Liver (tissue), 9 donors: Measurements from ENCODE around the gene IKBKE. TPM values are rescaled to one million over a fixed set of nuclear protein-coding genes. Genes with fewer than 3 reads are reported as not detected.

ENCODE experiments used
- DNase-seq: peaks from one replicate; pipeline ENCODE4 v3.0.0-alpha.2; 2017; ENCODE audit warnings: low spot score
- H3K27ac ChIP-seq, 2 donors: one replicate each; pipeline ENCODE4 v1.7.0; 2013; ENCODE audit warnings: inconsistent platforms in 2 of 2, low read length in 2 of 2, control low read depth in 1 of 2, low read depth in 1 of 2, mild to moderate bottlenecking in 1 of 2
- H3K27me3 ChIP-seq, 4 donors: one replicate each; pipeline versions ENCODE4 v1.6.1 to v1.7.0; 2013; ENCODE audit warnings: low read length in 3 of 4, inconsistent platforms in 1 of 4, mild to moderate bottlenecking in 1 of 4, moderate library complexity in 1 of 4; ENCODE audit not compliant: control insufficient read depth in 4 of 4, insufficient read depth in 4 of 4
- H3K36me3 ChIP-seq, 4 donors: one replicate each; pipeline versions ENCODE4 v1.6.1 to v1.7.0; 2013; ENCODE audit warnings: low read length in 3 of 4, mild to moderate bottlenecking in 3 of 4, low read depth in 1 of 4, moderate library complexity in 1 of 4; ENCODE audit not compliant: control insufficient read depth in 4 of 4, insufficient read depth in 3 of 4
- H3K4me1 ChIP-seq, 4 donors: one replicate each; pipeline versions ENCODE4 v1.6.1 to v1.7.0; 2013; ENCODE audit warnings: low read length in 3 of 4, mild to moderate bottlenecking in 3 of 4, moderate library complexity in 1 of 4; ENCODE audit not compliant: control insufficient read depth in 4 of 4, insufficient read depth in 4 of 4
- H3K4me3 ChIP-seq, 3 donors: one replicate each; pipeline versions ENCODE4 v1.6.1 to v1.7.0; 2013; ENCODE audit warnings: low read length in 3 of 3, control low read depth in 1 of 3, low read depth in 1 of 3, mild to moderate bottlenecking in 1 of 3
- H3K9ac ChIP-seq, 2 donors: one replicate each; pipeline ENCODE4 v1.7.0; 2013; ENCODE audit warnings: low read length in 2 of 2, mild to moderate bottlenecking in 2 of 2, moderate library complexity in 2 of 2, control low read depth in 1 of 2, low read depth in 1 of 2
- H3K9me3 ChIP-seq, 4 donors: one replicate each; pipeline versions ENCODE4 v1.6.1 to v1.7.0; 2013; ENCODE audit warnings: low read length in 3 of 4; ENCODE audit not compliant: control insufficient read depth in 4 of 4
- FOXA1 ChIP-seq: IDR thresholded peaks from 2 replicates; pipeline ENCODE4 v1.6.1; 2016; ENCODE audit warnings: antibody characterized with exemption
- GABPA ChIP-seq, 2 donors: IDR thresholded peaks in 1 of 2; conservative IDR thresholded peaks in 1 of 2; 2 replicates each; pipeline ENCODE4 v1.6.1; 2016; ENCODE audit warnings: antibody characterized with exemption in 2 of 2, mild to moderate bottlenecking in 1 of 2, moderate library complexity in 1 of 2
- HNF4A ChIP-seq, 2 donors: conservative IDR thresholded peaks; 2 replicates each; pipeline ENCODE4 v1.6.1; 2016; ENCODE audit warnings: antibody characterized with exemption in 2 of 2, mild to moderate bottlenecking in 2 of 2
- HNF4G ChIP-seq: IDR thresholded peaks from 2 replicates; pipeline ENCODE4 v1.6.1; 2016; ENCODE audit warnings: antibody characterized with exemption
- JUND ChIP-seq, 2 donors: IDR thresholded peaks; 2 replicates each; pipeline ENCODE4 v1.6.1; 2016; ENCODE audit warnings: antibody characterized with exemption in 2 of 2
- MAX ChIP-seq: IDR thresholded peaks from 2 replicates; pipeline ENCODE4 v1.6.1; 2016; ENCODE audit warnings: antibody characterized with exemption
- NR2F2 ChIP-seq: IDR thresholded peaks from 2 replicates; pipeline ENCODE4 v1.6.1; 2016; ENCODE audit warnings: antibody characterized with exemption
- RXRA ChIP-seq, 2 donors: IDR thresholded peaks; 2 replicates each; pipeline ENCODE4 v1.6.1; 2017 to 2018; ENCODE audit warnings: antibody characterized with exemption in 2 of 2, mild to moderate bottlenecking in 1 of 2
- SP1 ChIP-seq: IDR thresholded peaks from 2 replicates; pipeline ENCODE4 v1.6.1; 2018; ENCODE audit warnings: antibody characterized with exemption, mild to moderate bottlenecking
- TAF1 ChIP-seq: conservative IDR thresholded peaks from 2 replicates; pipeline ENCODE4 v1.6.1; 2016; ENCODE audit warnings: antibody characterized with exemption, mild to moderate bottlenecking
- YY1 ChIP-seq: IDR thresholded peaks from 2 replicates; pipeline ENCODE4 v1.6.1; 2016; ENCODE audit warnings: antibody characterized with exemption, mild to moderate bottlenecking
- WGBS: extraction: QIAGEN DNeasy Blood & Tissue Kit; methylation state at CpG from one replicate; pipeline ENCODE4 v1.1.7; 2013; 5-methylcytosine and 5-hydroxymethylcytosine counted together
- polyA plus RNA-seq, 2 donors: library from polyadenylated mRNA; stranded (reverse) in 1 of 2; unstranded in 1 of 2; fragments of 200-250 nt in 1 of 2; fragments of >200 nt in 1 of 2; fragmentation: Nextera tagmentation in 1 of 2; extraction: Ambion mirVana in 1 of 2; gene quantifications; one replicate each; pipeline versions ENCODE4 v1.2.1 to v1.2.3, GENCODE V29; 2013 to 2015
- total RNA-seq, 2 donors: library from RNA; depleted of rRNA; stranded (reverse); fragments of >200 nt; gene quantifications; one replicate each; pipeline ENCODE4 v1.2.3, GENCODE V29; 2014
- TF ChIP-seq, protein P1 (sequence below): IDR thresholded peaks from 2 replicates; pipeline ENCODE4 v1.6.1; 2016; ENCODE audit warnings: antibody characterized with exemption
- TF ChIP-seq, protein P2 (sequence below): IDR thresholded peaks from 2 replicates; pipeline ENCODE4 v1.6.1; 2016; ENCODE audit warnings: antibody characterized with exemption
- donor health status: healthy.
- donor health status: healthy.
- donor health status: healthy.
- donor health status: healthy.
- donor health status: healthy.

The IKBKE gene
- total and polyA plus RNA-seq, 4 donors = 0.81 to 3.9 (median 1.5) TPM

DNA sequence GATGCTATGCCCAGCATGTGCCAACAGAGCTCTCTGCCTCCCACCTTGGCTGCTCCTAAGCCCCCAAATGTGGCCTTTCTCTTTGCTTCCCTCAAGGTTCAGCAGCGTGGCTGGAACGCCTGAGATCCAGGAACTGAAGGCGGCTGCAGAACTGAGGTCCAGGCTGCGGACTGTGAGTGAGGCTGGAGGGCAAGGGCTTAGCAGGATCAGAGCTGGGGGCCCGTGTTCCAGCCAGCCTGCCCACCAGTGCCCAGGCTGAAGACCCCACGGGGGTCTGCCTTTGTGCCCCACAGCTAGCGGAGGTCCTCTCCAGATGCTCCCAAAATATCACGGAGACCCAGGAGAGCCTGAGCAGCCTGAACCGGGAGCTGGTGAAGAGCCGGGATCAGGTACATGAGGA, 14.6 kb downstream of the IKBKE start:
- 94% methylated on average over 10 of the region's 10 CpGs for WGBS
- no peaks in the 10 kb centered on the region for H3K36me3 ChIP-seq

DNA sequence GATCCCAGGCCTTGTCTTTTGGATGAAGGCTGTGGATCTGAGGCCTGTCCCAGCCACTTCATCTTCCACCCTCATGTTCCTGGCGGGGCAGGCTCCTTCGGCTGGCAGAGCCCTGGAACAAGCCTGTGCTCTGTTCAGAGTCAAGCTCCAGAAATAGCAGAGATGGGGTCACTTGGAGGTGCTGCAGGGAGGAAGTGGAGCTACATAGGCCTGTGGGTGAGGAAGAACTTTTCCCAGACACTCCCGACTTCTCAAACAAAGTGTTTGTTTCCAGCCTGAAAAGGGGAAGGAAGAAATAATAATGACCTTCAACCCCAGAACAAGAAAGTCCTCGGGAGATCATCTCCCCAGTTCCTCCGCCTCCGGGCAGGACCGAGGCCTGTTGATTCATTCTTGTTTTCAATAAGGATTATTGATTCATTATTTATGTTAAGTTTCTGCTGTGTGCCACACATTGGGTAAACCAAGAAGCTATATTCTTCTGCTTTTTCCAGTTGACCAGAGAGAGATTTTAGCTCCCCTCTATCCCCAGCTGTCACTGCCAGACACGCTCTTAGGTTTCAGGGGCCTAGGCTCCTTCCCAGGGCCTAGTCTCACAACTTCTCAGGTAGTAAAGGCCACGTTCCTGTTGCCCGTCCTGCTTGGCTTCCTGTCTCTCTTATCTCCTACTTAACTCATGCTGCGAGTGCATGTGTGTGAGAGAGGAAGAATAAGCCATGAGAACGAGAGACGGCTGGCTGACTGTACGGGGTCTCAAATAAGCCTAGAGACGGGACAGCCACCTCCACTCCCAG, 16.9 kb downstream of the IKBKE start:
- Histone ChIP-seq H3K9me3 (no peaks in the 10 kb centered on the region), H3K36me3 (no peaks in the 10 kb centered on the region), H3K27me3 (no peaks in the 10 kb centered on the region), H3K4me1 (peaks cover 0 to 14% (median 5%) of the 10 kb centered on the region in 4 donors), H3K27ac (no peak overlapping the region), H3K4me3 (no peak overlapping the region), H3K9ac (no peak overlapping the region)
- no peak for DNase-seq
- WGBS = 70% methylated on average over 15 of the region's 15 CpGs
- peak; percentile 74 for TF ChIP-seq NR2F2
- peak; percentile 20 to 30 for TF ChIP-seq RXRA (IDR thresholded peaks at IDR 0.05)
- no peak for TF ChIP-seq TAF1

More for the DNA sequence above, 14.6 kb downstream of the IKBKE start:
- TF ChIP-seq NR2F2 (no peak), MAX (no peak), YY1 (no peak), GABPA (IDR thresholded peaks at IDR 0.05 in 1 of 2, conservative IDR thresholded peaks at IDR 0.05 in 1 of 2) (no peak), SP1 (no peak), HNF4G (no peak), HNF4A (conservative IDR thresholded peaks at IDR 0.05) (no peak), FOXA1 (no peak), JUND (IDR thresholded peaks at IDR 0.05) (no peak), TAF1 (no peak)
- TF ChIP-seq, protein P1, sequence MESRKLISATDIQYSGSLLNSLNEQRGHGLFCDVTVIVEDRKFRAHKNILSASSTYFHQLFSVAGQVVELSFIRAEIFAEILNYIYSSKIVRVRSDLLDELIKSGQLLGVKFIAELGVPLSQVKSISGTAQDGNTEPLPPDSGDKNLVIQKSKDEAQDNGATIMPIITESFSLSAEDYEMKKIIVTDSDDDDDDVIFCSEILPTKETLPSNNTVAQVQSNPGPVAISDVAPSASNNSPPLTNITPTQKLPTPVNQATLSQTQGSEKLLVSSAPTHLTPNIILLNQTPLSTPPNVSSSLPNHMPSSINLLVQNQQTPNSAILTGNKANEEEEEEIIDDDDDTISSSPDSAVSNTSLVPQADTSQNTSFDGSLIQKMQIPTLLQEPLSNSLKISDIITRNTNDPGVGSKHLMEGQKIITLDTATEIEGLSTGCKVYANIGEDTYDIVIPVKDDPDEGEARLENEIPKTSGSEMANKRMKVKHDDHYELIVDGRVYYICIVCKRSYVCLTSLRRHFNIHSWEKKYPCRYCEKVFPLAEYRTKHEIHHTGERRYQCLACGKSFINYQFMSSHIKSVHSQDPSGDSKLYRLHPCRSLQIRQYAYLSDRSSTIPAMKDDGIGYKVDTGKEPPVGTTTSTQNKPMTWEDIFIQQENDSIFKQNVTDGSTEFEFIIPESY = no peak
- TF ChIP-seq, protein P2, sequence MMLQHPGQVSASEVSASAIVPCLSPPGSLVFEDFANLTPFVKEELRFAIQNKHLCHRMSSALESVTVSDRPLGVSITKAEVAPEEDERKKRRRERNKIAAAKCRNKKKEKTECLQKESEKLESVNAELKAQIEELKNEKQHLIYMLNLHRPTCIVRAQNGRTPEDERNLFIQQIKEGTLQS = no peak
- Histone ChIP-seq H3K9me3 (no peaks in the 10 kb centered on the region), H3K27me3 (no peaks in the 10 kb centered on the region), H3K9ac (no peak overlapping the region), H3K4me3 (no peak overlapping the region), H3K4me1 (peaks cover 0 to 4% (median 1%) of the 10 kb centered on the region in 4 donors), H3K27ac (no peak overlapping the region)
- DNase-seq = no peak

DNA sequence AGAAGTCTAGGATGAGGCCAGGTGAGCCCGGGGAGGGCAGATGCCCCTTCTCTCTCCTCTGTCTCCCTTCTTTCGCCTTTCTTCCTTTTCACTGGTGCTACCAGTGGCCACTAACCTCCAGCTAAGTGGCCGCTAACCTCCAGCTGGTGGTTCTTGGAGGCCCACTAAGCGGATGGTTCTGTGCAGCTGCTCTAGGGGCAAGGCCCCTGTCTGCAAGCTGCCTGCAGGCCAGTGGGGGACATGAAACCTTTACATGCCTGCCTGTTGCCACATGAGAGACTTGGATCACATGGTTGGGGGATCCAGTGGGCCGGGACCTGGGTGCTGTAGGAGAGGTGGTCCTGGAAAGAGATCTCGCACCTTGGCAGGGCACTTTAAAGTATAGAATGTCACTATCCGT, 17.7 kb downstream of the IKBKE start:
- no peak for DNase-seq
- Histone ChIP-seq H3K27ac (no peak overlapping the region), H3K36me3 (no peaks in the 10 kb centered on the region), H3K27me3 (no peaks in the 10 kb centered on the region), H3K4me3 (no peak overlapping the region), H3K4me1 (peaks cover 0 to 14% (median 5%) of the 10 kb centered on the region in 4 donors), H3K9me3 (no peaks in the 10 kb centered on the region), H3K9ac (no peak overlapping the region)
- no peak for TF ChIP-seq GABPA (IDR thresholded peaks at IDR 0.05 in 1 of 2, conservative IDR thresholded peaks at IDR 0.05 in 1 of 2)
- WGBS = 94% methylated on average over 7 of the region's 7 CpGs
